ENCODE data around the gene DIP2C.

DIP2C gene

GRCh38 chr10:490891-491571 is 198.4 kb downstream of the DIP2C start:
- ChIA-PET POLR2A (no interaction called here), CTCF (no interaction called here)
- TF ChIP-seq TARDBP (IDR thresholded peaks at IDR 0.05): no peak
- no peak for TF ChIP-seq CTBP1 (IDR thresholded peaks at IDR 0.05; ENCODE audit: borderline replicate concordance)
- TF ChIP-seq BHLHE40 (IDR thresholded peaks at IDR 0.05; ENCODE audit: borderline replicate concordance): no peak
- TF ChIP-seq L3MBTL2 (conservative IDR thresholded peaks at IDR 0.05): no peak
- TF ChIP-seq SP1 (IDR thresholded peaks at IDR 0.05): no peak
- TF ChIP-seq LEF1 (IDR thresholded peaks at IDR 0.05; ENCODE audit: borderline replicate concordance): no peak
- no peak for TF ChIP-seq SUZ12 (IDR thresholded peaks at IDR 0.05)
- TF ChIP-seq HDGF (IDR thresholded peaks at IDR 0.05; ENCODE audit: borderline replicate concordance): no peak
- TF ChIP-seq PKNOX1 (IDR thresholded peaks at IDR 0.05): no peak
- TF ChIP-seq ZNF384 (IDR thresholded peaks at IDR 0.05): no peak
- no peak for TF ChIP-seq ARNT (IDR thresholded peaks at IDR 0.05)
- TF ChIP-seq FOXA1 (IDR thresholded peaks at IDR 0.05): no peak
- TF ChIP-seq FOXM1 (IDR thresholded peaks at IDR 0.05; ENCODE audit: borderline replicate concordance): no peak
- TF ChIP-seq NFRKB (IDR thresholded peaks at IDR 0.05): no peak
- DNase-seq (ENCODE audit: extremely low spot score): no peak

- ChIA-PET POLR2A (no interaction called here), CTCF (no interaction called here)
- DNase-seq (ENCODE audit: extremely low spot score): no peak
- no peak for TF ChIP-seq LEF1 (IDR thresholded peaks at IDR 0.05; ENCODE audit: borderline replicate concordance)
- no peak for TF ChIP-seq SUZ12 (IDR thresholded peaks at IDR 0.05)
- TF ChIP-seq ARNT (IDR thresholded peaks at IDR 0.05): no peak
- no peak for TF ChIP-seq BHLHE40 (IDR thresholded peaks at IDR 0.05; ENCODE audit: borderline replicate concordance)
- TF ChIP-seq ELF4 (IDR thresholded peaks at IDR 0.05): no peak
- TF ChIP-seq SP1 (IDR thresholded peaks at IDR 0.05): no peak
- TF ChIP-seq NFRKB (IDR thresholded peaks at IDR 0.05): no peak
- no peak for TF ChIP-seq FOXM1 (IDR thresholded peaks at IDR 0.05; ENCODE audit: borderline replicate concordance)
- TF ChIP-seq L3MBTL2 (conservative IDR thresholded peaks at IDR 0.05): no peak
- no peak for TF ChIP-seq CTBP1 (IDR thresholded peaks at IDR 0.05; ENCODE audit: borderline replicate concordance)
Measured at GRCh38 chr10:490256-490655, 199.2 kb downstream of the DIP2C start.

GRCh38 chr10:489330-489729 is 200.1 kb downstream of the DIP2C start:
- no peak for DNase-seq (ENCODE audit: extremely low spot score)
- no peak for TF ChIP-seq HDGF (IDR thresholded peaks at IDR 0.05; ENCODE audit: borderline replicate concordance)
- CTCF ChIA-PET: no interaction called here
- POLR2A ChIA-PET: no interaction called here

GRCh38 chr10:488933-489215 is 200.6 kb downstream of the DIP2C start:
- POLR2A ChIA-PET: no interaction called here
- CTCF ChIA-PET: no interaction called here
- DNase-seq (ENCODE audit: extremely low spot score): no peak
- no peak for TF ChIP-seq ELF4 (IDR thresholded peaks at IDR 0.05)
- no peak for TF ChIP-seq SP1 (IDR thresholded peaks at IDR 0.05)
- TF ChIP-seq FOXK2 (IDR thresholded peaks at IDR 0.05): no peak
- TF ChIP-seq SUZ12 (IDR thresholded peaks at IDR 0.05): no peak
- TF ChIP-seq ARNT (IDR thresholded peaks at IDR 0.05): no peak
- TF ChIP-seq FOXA1 (IDR thresholded peaks at IDR 0.05): no peak
- TF ChIP-seq BHLHE40 (IDR thresholded peaks at IDR 0.05; ENCODE audit: borderline replicate concordance): no peak
- no peak for TF ChIP-seq LEF1 (IDR thresholded peaks at IDR 0.05; ENCODE audit: borderline replicate concordance)
- no peak for TF ChIP-seq FOXM1 (IDR thresholded peaks at IDR 0.05; ENCODE audit: borderline replicate concordance)
- TF ChIP-seq NFRKB (IDR thresholded peaks at IDR 0.05): no peak
- no peak for TF ChIP-seq L3MBTL2 (conservative IDR thresholded peaks at IDR 0.05)
- no peak for TF ChIP-seq CTBP1 (IDR thresholded peaks at IDR 0.05; ENCODE audit: borderline replicate concordance)
- TF ChIP-seq ZNF384 (IDR thresholded peaks at IDR 0.05): no peak
- no peak for TF ChIP-seq PKNOX1 (IDR thresholded peaks at IDR 0.05)
- no peak for TF ChIP-seq HDGF (IDR thresholded peaks at IDR 0.05; ENCODE audit: borderline replicate concordance)
- TF ChIP-seq TARDBP (IDR thresholded peaks at IDR 0.05): no peak

GRCh38 chr10:488081-488932 is 201.2 kb downstream of the DIP2C start:
- TF ChIP-seq LEF1 (IDR thresholded peaks at IDR 0.05; ENCODE audit: borderline replicate concordance): no peak
- TF ChIP-seq SP1 (IDR thresholded peaks at IDR 0.05): no peak
- TF ChIP-seq ZNF384 (IDR thresholded peaks at IDR 0.05): no peak
- no peak for TF ChIP-seq ARNT (IDR thresholded peaks at IDR 0.05)
- no peak for TF ChIP-seq PKNOX1 (IDR thresholded peaks at IDR 0.05)
- no peak for TF ChIP-seq BHLHE40 (IDR thresholded peaks at IDR 0.05; ENCODE audit: borderline replicate concordance)
- TF ChIP-seq FOXA1 (IDR thresholded peaks at IDR 0.05): no peak
- no peak for TF ChIP-seq NFRKB (IDR thresholded peaks at IDR 0.05)
- no peak for TF ChIP-seq L3MBTL2 (conservative IDR thresholded peaks at IDR 0.05)
- no peak for TF ChIP-seq CTBP1 (IDR thresholded peaks at IDR 0.05; ENCODE audit: borderline replicate concordance)
- TF ChIP-seq TARDBP (IDR thresholded peaks at IDR 0.05): no peak
- TF ChIP-seq ELF4 (IDR thresholded peaks at IDR 0.05): no peak
- TF ChIP-seq FOXK2 (IDR thresholded peaks at IDR 0.05): no peak
- TF ChIP-seq FOXM1 (IDR thresholded peaks at IDR 0.05; ENCODE audit: borderline replicate concordance): no peak
- TF ChIP-seq SUZ12 (IDR thresholded peaks at IDR 0.05): no peak
- DNase-seq (ENCODE audit: extremely low spot score): no peak
- ChIA-PET POLR2A (no interaction called here), CTCF (no interaction called here)

All from HEK293T (cell line).